NCI-H2227 (cell line): ENCODE data around the gene CFL1.
A peak's percentile ranks its signal among the peaks of the same experiment; 100 is the strongest.
"Not testable (repeated sequence)": the region's sequence is repeated elsewhere in the genome, so short reads cannot be mapped to it uniquely, and the experiment has no call there.

Source experiments
- DNase-seq: peaks from one replicate; lab custom pipeline; 2025; ENCODE audit not compliant: unreplicated experiment; lab: John Stamatoyannopoulos, UW

Gene CFL1

GRCh38 chr11:65859812-65860277 is 1.9 kb upstream of the CFL1 start:
- DNase-seq, result no peak

- peak; percentile 100 for DNase-seq
Measured at GRCh38 chr11:65859095-65859811, 1.3 kb upstream of the CFL1 start.

- no peak for DNase-seq
Measured at GRCh38 chr11:65858681-65859087, 704 bp upstream of the CFL1 start.

- no peak for DNase-seq
Measured at GRCh38 chr11:65857500-65857852, 504 bp downstream of the CFL1 start.

- DNase-seq, result peak; percentile 85
Measured at GRCh38 chr11:65856689-65857499, 1.1 kb downstream of the CFL1 start.

GRCh38 chr11:65855927-65856363 is 2.0 kb downstream of the CFL1 start:
- no peak for DNase-seq

- no peak for DNase-seq
Measured at GRCh38 chr11:65854852-65855837, 2.8 kb downstream of the CFL1 start.

GRCh38 chr11:65854161-65854592 is 3.8 kb downstream of the CFL1 start:
- no peak for DNase-seq

- DNase-seq, result no peak
Measured at GRCh38 chr11:65853246-65853979, 4.6 kb downstream of the CFL1 start.

GRCh38 chr11:65852508-65853245 is 5.3 kb downstream of the CFL1 start:
- no peak for DNase-seq

GRCh38 chr11:65851811-65852507 is 6.0 kb downstream of the CFL1 start:
- no peak for DNase-seq

- peak; percentile 27 for DNase-seq
Measured at GRCh38 chr11:65851083-65851579, 6.8 kb downstream of the CFL1 start.

- no peak for DNase-seq
Measured at GRCh38 chr11:65850217-65851082, 7.5 kb downstream of the CFL1 start.

- no peak for DNase-seq
Measured at GRCh38 chr11:65849771-65850216, 8.2 kb downstream of the CFL1 start.

GRCh38 chr11:65849366-65849765 is 8.6 kb downstream of the CFL1 start:
- no peak for DNase-seq

- DNase-seq, result not testable (repeated sequence)
Measured at GRCh38 chr11:65848693-65849092, 9.3 kb downstream of the CFL1 start.

- DNase-seq, result no peak
Measured at GRCh38 chr11:65847746-65848145, 10.2 kb downstream of the CFL1 start.
